Stimulated activated naive CD8-positive, alpha-beta T cell treated with anti-CD3 and anti-CD28 coated beads, Interleukin-15, Interleukin-2, amounts not matched to agents 100 ng/mL and 50 ng/mL, for 24 hours (primary cell): ENCODE data around the gene MEFV.

Experiments
- H3K27ac Mint-ChIP-seq: one replicate; pipeline ENCODE4 v1.8.0; 2021; ENCODE audit warnings: mild to moderate bottlenecking, mixed read lengths
- H3K27me3 Mint-ChIP-seq: one replicate; pipeline ENCODE4 v1.8.0; 2021; ENCODE audit warnings: mixed read lengths
- H3K36me3 Mint-ChIP-seq: one replicate; pipeline ENCODE4 v1.8.0; 2021; ENCODE audit warnings: low read depth, mixed read lengths
- H3K4me1 Mint-ChIP-seq: one replicate; pipeline ENCODE4 v1.8.0; 2021; ENCODE audit warnings: low read depth, mixed read lengths
- H3K4me3 Mint-ChIP-seq: one replicate; pipeline ENCODE4 v1.8.0; 2021; ENCODE audit warnings: mild to moderate bottlenecking, mixed read lengths
- H3K9me3 Mint-ChIP-seq: one replicate; pipeline ENCODE4 v1.8.0; 2021; ENCODE audit warnings: mixed read lengths

MEFV gene

DNA sequence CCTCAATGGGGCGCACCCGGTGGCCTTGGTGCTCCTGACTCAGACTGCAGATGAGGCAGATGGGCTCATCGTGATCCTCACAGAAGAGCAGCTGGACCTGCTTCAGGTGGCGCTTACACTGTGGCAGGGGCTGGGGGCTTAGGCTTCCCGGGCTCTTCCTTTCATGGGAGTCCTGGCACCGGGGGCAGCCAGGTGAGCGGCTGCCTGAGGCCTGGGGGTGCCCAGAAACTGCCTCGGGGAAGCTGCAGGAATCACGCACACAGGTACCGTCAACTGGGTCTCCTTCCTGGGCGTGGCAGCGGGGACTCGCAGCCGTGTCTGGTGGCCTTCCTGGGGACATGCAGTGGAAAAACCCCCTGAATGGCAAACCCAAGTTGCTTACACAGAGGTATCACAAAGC is 7.0 kb downstream of the MEFV start:
- Mint-ChIP-seq H3K4me1 (no peaks in the 10 kb centered on the region), H3K36me3 (no peaks in the 10 kb centered on the region)

GRCh38 chr16:3249020-3249419 is 7.4 kb downstream of the MEFV start:
- Mint-ChIP-seq H3K27ac (no peak overlapping the region), H3K4me1 (peaks cover 2% of the 10 kb centered on the region), H3K9me3 (no peaks in the 10 kb centered on the region), H3K4me3 (no peak overlapping the region), H3K27me3 (peaks cover 3% of the 10 kb centered on the region), H3K36me3 (no peaks in the 10 kb centered on the region)

More for the DNA sequence above, 7.0 kb downstream of the MEFV start:
- H3K4me3 Mint-ChIP-seq: no peak overlapping the region
- no peak overlapping the region for H3K27ac Mint-ChIP-seq
- peaks cover 3% of the 10 kb centered on the region for H3K27me3 Mint-ChIP-seq
- H3K9me3 Mint-ChIP-seq: no peaks in the 10 kb centered on the region

DNA sequence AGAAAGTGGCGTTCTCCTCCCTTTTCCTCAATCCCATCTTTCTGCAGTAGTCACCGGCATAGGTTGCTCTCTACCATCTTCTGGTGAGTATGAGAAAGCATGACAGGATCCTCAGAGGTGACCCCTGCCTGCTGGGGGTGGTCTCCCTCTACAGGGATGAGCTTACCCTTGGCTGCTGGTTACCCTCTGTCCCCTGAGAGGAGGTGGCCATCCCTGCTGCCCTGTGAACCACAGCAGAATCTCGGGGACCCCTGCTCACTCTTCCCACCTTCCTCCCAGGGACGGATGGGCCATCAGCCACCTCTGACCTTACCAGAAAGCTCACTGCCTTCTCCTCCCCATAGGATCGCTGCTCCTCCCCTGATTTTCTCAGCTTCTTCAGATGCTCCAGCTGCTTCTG is 7.8 kb downstream of the MEFV start:
- Mint-ChIP-seq H3K27me3 (peaks cover 3% of the 10 kb centered on the region), H3K4me3 (no peak overlapping the region), H3K27ac (no peak overlapping the region), H3K4me1 (peaks cover 4% of the 10 kb centered on the region), H3K9me3 (no peaks in the 10 kb centered on the region), H3K36me3 (no peaks in the 10 kb centered on the region)

GRCh38 chr16:3246876-3247275 is 9.6 kb downstream of the MEFV start:
- Mint-ChIP-seq H3K27me3 (peaks cover 3% of the 10 kb centered on the region), H3K4me1 (peaks cover 4% of the 10 kb centered on the region), H3K36me3 (no peaks in the 10 kb centered on the region), H3K4me3 (no peak overlapping the region), H3K9me3 (no peaks in the 10 kb centered on the region), H3K27ac (no peak overlapping the region)

- no peaks in the 10 kb centered on the region for H3K36me3 Mint-ChIP-seq
- no peaks in the 10 kb centered on the region for H3K9me3 Mint-ChIP-seq
- peaks cover 4% of the 10 kb centered on the region for H3K4me1 Mint-ChIP-seq
- no peak overlapping the region for H3K4me3 Mint-ChIP-seq
- peaks cover 3% of the 10 kb centered on the region for H3K27me3 Mint-ChIP-seq
- H3K27ac Mint-ChIP-seq: no peak overlapping the region
Observed at GRCh38 chr16:3246002-3246401, 10.4 kb downstream of the MEFV start.

GRCh38 chr16:3243882-3244281 is 12.6 kb downstream of the MEFV start:
- Mint-ChIP-seq H3K4me3 (no peak overlapping the region), H3K36me3 (no peaks in the 10 kb centered on the region), H3K4me1 (peaks cover 4% of the 10 kb centered on the region), H3K27ac (no peak overlapping the region), H3K9me3 (no peaks in the 10 kb centered on the region), H3K27me3 (peaks cover 3% of the 10 kb centered on the region)

GRCh38 chr16:3242709-3243108 is 13.7 kb downstream of the MEFV start:
- Mint-ChIP-seq H3K27ac (no peak overlapping the region), H3K36me3 (no peaks in the 10 kb centered on the region), H3K27me3 (peaks cover 3% of the 10 kb centered on the region), H3K9me3 (no peaks in the 10 kb centered on the region), H3K4me1 (peaks cover 4% of the 10 kb centered on the region), H3K4me3 (no peak overlapping the region)

GRCh38 chr16:3241761-3242160 is 14.7 kb downstream of the MEFV start:
- no peak overlapping the region for H3K4me3 Mint-ChIP-seq
- H3K9me3 Mint-ChIP-seq: no peaks in the 10 kb centered on the region
- peaks cover 3% of the 10 kb centered on the region for H3K27me3 Mint-ChIP-seq
- no peaks in the 10 kb centered on the region for H3K36me3 Mint-ChIP-seq
- H3K4me1 Mint-ChIP-seq: peaks cover 4% of the 10 kb centered on the region
- H3K27ac Mint-ChIP-seq: no peak overlapping the region

- Mint-ChIP-seq H3K4me3 (peak overlapping the region; percentile 78), H3K36me3 (peaks cover 28% of the 10 kb centered on the region), H3K4me1 (peaks cover 23% of the 10 kb centered on the region), H3K27me3 (no peaks in the 10 kb centered on the region), H3K27ac (no peak overlapping the region), H3K9me3 (no peaks in the 10 kb centered on the region)
Observed at GRCh38 chr16:3235856-3236669, 20.4 kb downstream of the MEFV start.

GRCh38 chr16:3234857-3235561 is 21.4 kb downstream of the MEFV start, which contains the start of gene ZNF200:
Gene ZNF200, minus strand, starts transcription at chr16:3235158. Its CDS starts 1,403 bp downstream, at chr16:3233755.
- peaks cover 7% of the 10 kb centered on the region for H3K9me3 Mint-ChIP-seq
- H3K27ac Mint-ChIP-seq: peak within 1 kb of the TSS; percentile 98
- peaks cover 39% of the 10 kb centered on the region for H3K36me3 Mint-ChIP-seq
- peaks cover 23% of the 10 kb centered on the region for H3K4me1 Mint-ChIP-seq
- no peaks in the 10 kb centered on the region for H3K27me3 Mint-ChIP-seq
- H3K4me3 Mint-ChIP-seq: peak within 1 kb of the TSS; percentile 94

DNA sequence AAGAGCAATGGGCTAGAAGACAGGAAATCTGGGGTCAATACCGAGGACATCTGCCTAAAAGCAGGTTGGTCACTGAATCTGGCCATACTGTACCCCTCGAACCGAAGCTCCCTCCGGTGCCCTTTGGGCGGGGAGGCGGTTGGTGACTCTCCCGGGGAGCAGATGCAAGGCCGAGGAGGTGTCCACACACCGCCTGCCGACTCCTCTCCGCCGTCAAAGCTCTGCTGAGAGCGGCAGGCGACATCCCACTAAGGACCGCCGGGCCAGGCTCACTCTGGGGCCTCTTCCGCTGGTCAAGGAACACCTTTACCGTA is 21.9 kb downstream of the MEFV start:
- peak overlapping the region; percentile 94 for H3K4me3 Mint-ChIP-seq
- no peaks in the 10 kb centered on the region for H3K27me3 Mint-ChIP-seq
- H3K27ac Mint-ChIP-seq: peak overlapping the region; percentile 98
- peaks cover 23% of the 10 kb centered on the region for H3K4me1 Mint-ChIP-seq
- H3K9me3 Mint-ChIP-seq: peaks cover 9% of the 10 kb centered on the region
- H3K36me3 Mint-ChIP-seq: peaks cover 41% of the 10 kb centered on the region

- Mint-ChIP-seq H3K9me3 (peaks cover 50% of the 10 kb centered on the region), H3K27me3 (no peaks in the 10 kb centered on the region), H3K27ac (no peak overlapping the region), H3K36me3 (peaks cover 80% of the 10 kb centered on the region), H3K4me1 (no peaks in the 10 kb centered on the region), H3K4me3 (no peak overlapping the region)
Observed at GRCh38 chr16:3223913-3224515, 32.4 kb downstream of the MEFV start.

DNA sequence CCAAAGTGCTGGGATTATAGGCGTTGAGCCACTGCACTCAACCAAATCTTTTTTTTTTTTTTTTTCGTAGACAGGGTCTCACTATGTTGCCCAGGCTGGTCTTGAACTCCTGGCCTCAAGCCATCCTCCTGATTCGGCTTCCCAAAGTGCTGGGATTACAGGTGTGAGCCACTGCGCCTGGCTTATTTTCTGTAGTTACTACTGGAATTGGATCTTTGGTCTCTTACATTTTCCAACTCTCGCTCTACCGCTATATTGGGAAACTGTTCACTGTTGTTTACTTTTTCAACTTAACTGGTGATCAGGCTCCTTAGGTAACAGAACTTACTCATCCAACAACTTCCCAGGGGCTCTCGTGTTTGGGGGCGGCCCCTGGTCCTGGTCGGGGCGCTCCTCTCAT is 35.6 kb downstream of the MEFV start:
- no peak overlapping the region for H3K4me3 Mint-ChIP-seq
- H3K27me3 Mint-ChIP-seq: no peaks in the 10 kb centered on the region
- no peak overlapping the region for H3K27ac Mint-ChIP-seq
- H3K4me1 Mint-ChIP-seq: peaks cover 17% of the 10 kb centered on the region
- peaks cover 39% of the 10 kb centered on the region for H3K9me3 Mint-ChIP-seq
- peaks cover 51% of the 10 kb centered on the region for H3K36me3 Mint-ChIP-seq

- H3K27me3 Mint-ChIP-seq: no peaks in the 10 kb centered on the region
- peaks cover 26% of the 10 kb centered on the region for H3K9me3 Mint-ChIP-seq
- peak overlapping the region; percentile 93 for H3K27ac Mint-ChIP-seq
- peaks cover 35% of the 10 kb centered on the region for H3K4me1 Mint-ChIP-seq
- peaks cover 7% of the 10 kb centered on the region for H3K36me3 Mint-ChIP-seq
- peak overlapping the region; percentile 51 for H3K4me3 Mint-ChIP-seq
Observed at GRCh38 chr16:3216263-3216640, 40.2 kb downstream of the MEFV start.

DNA sequence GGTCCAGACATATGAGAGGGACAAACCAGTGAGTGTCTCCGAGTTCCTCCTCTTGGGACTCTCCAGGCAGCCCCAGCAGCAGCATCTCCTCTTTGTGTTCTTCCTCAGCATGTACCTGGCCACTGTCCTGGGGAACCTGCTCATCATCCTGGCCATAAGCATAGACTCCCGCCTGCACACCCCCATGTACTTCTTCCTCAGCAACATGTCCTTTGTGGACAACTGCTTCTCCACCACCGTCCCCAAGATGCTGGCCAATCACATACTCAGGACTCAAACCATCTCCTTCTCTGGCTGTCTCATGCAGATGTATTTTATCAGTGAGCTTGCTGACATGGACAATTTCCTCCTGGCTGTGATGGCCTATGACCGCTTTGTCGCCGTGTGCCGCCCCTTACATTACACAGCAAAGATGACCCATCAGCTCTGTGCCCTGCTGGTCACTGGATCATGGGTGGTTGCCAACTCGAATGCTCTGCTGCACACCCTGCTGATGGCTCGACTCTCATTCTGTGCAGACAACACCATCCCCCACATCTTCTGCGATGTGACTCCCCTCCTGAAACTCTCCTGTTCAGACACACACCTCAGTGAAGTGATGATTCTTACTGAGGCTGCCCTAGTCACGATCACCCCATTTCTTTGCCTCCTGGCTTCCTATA is 40.7 kb downstream of the MEFV start:
- H3K36me3 Mint-ChIP-seq: peaks cover 3% of the 10 kb centered on the region
- no peaks in the 10 kb centered on the region for H3K27me3 Mint-ChIP-seq
- peaks cover 23% of the 10 kb centered on the region for H3K9me3 Mint-ChIP-seq
- H3K27ac Mint-ChIP-seq: peak overlapping the region; percentile 93
- H3K4me1 Mint-ChIP-seq: peaks cover 35% of the 10 kb centered on the region
- peak overlapping the region; percentile 51 for H3K4me3 Mint-ChIP-seq
